MM.1S (cell line): ENCODE data around the gene ANO10.

Source experiments
- DNase-seq: peaks from one replicate; pipeline ENCODE4 v3.0.0-alpha.2; 2015
- H2AFZ ChIP-seq: fragments of 300-600 bp; sonication (generic); 2 replicates; pipeline ENCODE4 v1.6.0; 2016; ENCODE audit warnings: antibody characterized with exemption, low read length
- H3F3A ChIP-seq: fragments of 300-600 bp; sonication (generic); 2 replicates; pipeline ENCODE4 v1.6.1; 2016; ENCODE audit warnings: mild to moderate bottlenecking, antibody characterized with exemption, low read length, moderate library complexity, mixed read lengths; ENCODE audit not compliant: insufficient read depth
- H3K27ac ChIP-seq: fragments of 300-600 bp; sonication (generic); 2 replicates; pipeline ENCODE4 v1.5.1; 2016; ENCODE audit warnings: mild to moderate bottlenecking, low read length
- H3K27me3 ChIP-seq: fragments of 300-600 bp; sonication (generic); replicated peaks from 2 replicates; pipeline ENCODE4 v1.6.0; 2016; ENCODE audit warnings: low read length; ENCODE audit not compliant: insufficient read depth
- H3K36me3 ChIP-seq: fragments of 300-600 bp; sonication (generic); replicated peaks from 2 replicates; pipeline ENCODE4 v1.6.1; 2016; ENCODE audit warnings: mild to moderate bottlenecking, low read length, mixed read lengths; ENCODE audit not compliant: insufficient read depth
- H3K4me1 ChIP-seq: fragments of 300-600 bp; sonication (generic); 2 replicates; pipeline ENCODE4 v1.6.1; 2016; ENCODE audit warnings: low read length, mixed read lengths
- H3K4me2 ChIP-seq: fragments of 300-600 bp; sonication (generic); 2 replicates; pipeline ENCODE4 v1.6.0; 2016; ENCODE audit warnings: low read depth, low read length
- H3K4me3 ChIP-seq: fragments of 300-600 bp; sonication (generic); 2 replicates; pipeline ENCODE4 v1.5.1; 2016; ENCODE audit warnings: low read length, mixed read lengths
- H3K79me2 ChIP-seq: fragments of 300-600 bp; sonication (generic); 2 replicates; pipeline ENCODE4 v1.6.1; 2016; ENCODE audit warnings: mixed run types, low read length, mixed read lengths
- H3K9ac ChIP-seq: fragments of 300-600 bp; sonication (generic); 2 replicates; pipeline ENCODE4 v1.6.1; 2016; ENCODE audit warnings: low read length, mixed read lengths
- H3K9me2 ChIP-seq: fragments of 300-600 bp; sonication (generic); replicated peaks from 2 replicates; pipeline ENCODE4 v1.6.1; 2016; ENCODE audit warnings: mild to moderate bottlenecking, low read length, mixed read lengths; ENCODE audit not compliant: insufficient read depth
- H3K9me3 ChIP-seq: fragments of 300-600 bp; sonication (generic); replicated peaks from 2 replicates; pipeline ENCODE4 v1.6.1; 2016; ENCODE audit warnings: mild to moderate bottlenecking, low read length, mixed read lengths; ENCODE audit not compliant: insufficient read depth
- H4K20me1 ChIP-seq: fragments of 300-600 bp; sonication (generic); 2 replicates; pipeline ENCODE4 v1.6.1; 2016; ENCODE audit warnings: mild to moderate bottlenecking, low read length, moderate library complexity, mixed read lengths; ENCODE audit not compliant: insufficient read depth
- EZH2 ChIP-seq: fragments of 300-600 bp; sonication (generic); optimal IDR thresholded peaks from 2 replicates; pipeline ENCODE3; 2017; ENCODE audit warnings: low read depth, mild to moderate bottlenecking, antibody characterized with exemption, low read length, mixed read lengths
- EZH2phosphoT487 ChIP-seq: fragments of 300-600 bp; sonication (generic); IDR thresholded peaks from 2 replicates; pipeline ENCODE4 v1.6.1; 2018; ENCODE audit warnings: antibody characterized with exemption, low read length
- TF ChIP-seq, protein P1 (sequence below): fragments of 300-600 bp; sonication (generic); IDR thresholded peaks from 2 replicates; pipeline ENCODE4 v1.5.1; 2016; ENCODE audit warnings: antibody characterized with exemption, low read length, mixed read lengths

ANO10 gene

DNA sequence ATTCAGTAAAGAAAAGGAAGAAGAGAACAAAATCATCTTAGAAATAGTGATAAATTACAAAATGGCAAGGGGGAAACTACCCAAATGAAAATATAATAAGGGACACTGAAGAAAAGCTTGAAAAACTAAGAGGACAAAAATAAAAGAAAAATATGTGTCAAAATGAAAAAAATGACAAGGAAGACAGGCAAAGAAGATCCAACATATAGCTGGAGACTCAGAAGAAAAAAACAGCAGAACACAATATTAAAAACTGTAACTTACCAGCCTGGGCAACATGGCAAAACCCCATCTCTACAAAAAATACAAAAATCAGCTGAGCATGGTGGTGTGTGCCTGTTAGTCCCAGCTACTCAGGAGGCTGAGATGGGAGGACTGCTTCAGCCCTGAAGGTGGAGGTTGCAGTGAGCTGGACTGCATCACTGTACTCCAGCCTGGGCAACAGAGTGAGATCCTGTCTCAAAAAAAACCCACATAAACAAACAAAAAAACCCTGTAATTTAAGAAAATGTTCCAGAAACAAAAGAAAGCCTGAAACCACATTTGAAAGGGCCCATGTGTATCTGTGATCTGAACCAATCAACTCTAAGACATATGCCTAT, 93.2 kb downstream of the ANO10 start:
- H3K9me2 ChIP-seq = no peaks in the 10 kb centered on the region
- H3K27me3 ChIP-seq = no peaks in the 10 kb centered on the region
- no peak for DNase-seq
- H3K79me2 ChIP-seq = no peaks in the 10 kb centered on the region
- H3K4me2 ChIP-seq = no peak overlapping the region
- H3K9ac ChIP-seq = no peak overlapping the region
- no peaks in the 10 kb centered on the region for H3F3A ChIP-seq
- no peak overlapping the region for H3K4me3 ChIP-seq
- no peak overlapping the region for H2AFZ ChIP-seq
- no peaks in the 10 kb centered on the region for H3K9me3 ChIP-seq
- peaks cover 4% of the 10 kb centered on the region; the same call in 1 of the 2 replicates for H3K4me1 ChIP-seq
- H3K27ac ChIP-seq = no peak overlapping the region
- TF ChIP-seq EZH2phosphoT487 = no peak
- no peaks in the 10 kb centered on the region for H3K36me3 ChIP-seq
- H4K20me1 ChIP-seq = no peaks in the 10 kb centered on the region

DNA sequence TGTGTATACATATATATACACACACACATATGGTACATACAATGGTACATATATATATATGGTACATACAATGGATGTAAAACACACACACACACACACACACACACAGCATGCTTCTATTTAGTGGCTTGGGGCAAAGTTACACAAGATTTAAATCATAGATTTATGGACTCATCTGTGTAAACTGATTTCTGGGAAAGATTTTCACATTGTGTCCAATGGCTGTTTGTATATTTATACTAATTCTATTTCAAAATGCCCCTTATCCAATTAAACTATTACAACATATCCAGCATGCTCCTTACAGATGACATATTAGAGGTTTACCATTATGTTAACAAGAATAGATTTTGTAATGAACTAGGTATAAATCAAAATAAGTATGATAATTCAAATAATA, 94.9 kb downstream of the ANO10 start:
- no peaks in the 10 kb centered on the region for H4K20me1 ChIP-seq
- H3K9me3 ChIP-seq = no peaks in the 10 kb centered on the region
- no peaks in the 10 kb centered on the region for H3K4me1 ChIP-seq
- no peaks in the 10 kb centered on the region for H3F3A ChIP-seq
- H2AFZ ChIP-seq = no peak overlapping the region
- no peaks in the 10 kb centered on the region for H3K9me2 ChIP-seq
- no peak overlapping the region for H3K4me2 ChIP-seq
- no peak overlapping the region for H3K4me3 ChIP-seq
- no peak for DNase-seq
- TF ChIP-seq, protein P1, sequence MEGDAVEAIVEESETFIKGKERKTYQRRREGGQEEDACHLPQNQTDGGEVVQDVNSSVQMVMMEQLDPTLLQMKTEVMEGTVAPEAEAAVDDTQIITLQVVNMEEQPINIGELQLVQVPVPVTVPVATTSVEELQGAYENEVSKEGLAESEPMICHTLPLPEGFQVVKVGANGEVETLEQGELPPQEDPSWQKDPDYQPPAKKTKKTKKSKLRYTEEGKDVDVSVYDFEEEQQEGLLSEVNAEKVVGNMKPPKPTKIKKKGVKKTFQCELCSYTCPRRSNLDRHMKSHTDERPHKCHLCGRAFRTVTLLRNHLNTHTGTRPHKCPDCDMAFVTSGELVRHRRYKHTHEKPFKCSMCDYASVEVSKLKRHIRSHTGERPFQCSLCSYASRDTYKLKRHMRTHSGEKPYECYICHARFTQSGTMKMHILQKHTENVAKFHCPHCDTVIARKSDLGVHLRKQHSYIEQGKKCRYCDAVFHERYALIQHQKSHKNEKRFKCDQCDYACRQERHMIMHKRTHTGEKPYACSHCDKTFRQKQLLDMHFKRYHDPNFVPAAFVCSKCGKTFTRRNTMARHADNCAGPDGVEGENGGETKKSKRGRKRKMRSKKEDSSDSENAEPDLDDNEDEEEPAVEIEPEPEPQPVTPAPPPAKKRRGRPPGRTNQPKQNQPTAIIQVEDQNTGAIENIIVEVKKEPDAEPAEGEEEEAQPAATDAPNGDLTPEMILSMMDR = no peak
- H3K27ac ChIP-seq = no peak overlapping the region
- H3K9ac ChIP-seq = no peak overlapping the region
- H3K27me3 ChIP-seq = no peaks in the 10 kb centered on the region
- no peaks in the 10 kb centered on the region for H3K36me3 ChIP-seq
- no peaks in the 10 kb centered on the region for H3K79me2 ChIP-seq

DNA sequence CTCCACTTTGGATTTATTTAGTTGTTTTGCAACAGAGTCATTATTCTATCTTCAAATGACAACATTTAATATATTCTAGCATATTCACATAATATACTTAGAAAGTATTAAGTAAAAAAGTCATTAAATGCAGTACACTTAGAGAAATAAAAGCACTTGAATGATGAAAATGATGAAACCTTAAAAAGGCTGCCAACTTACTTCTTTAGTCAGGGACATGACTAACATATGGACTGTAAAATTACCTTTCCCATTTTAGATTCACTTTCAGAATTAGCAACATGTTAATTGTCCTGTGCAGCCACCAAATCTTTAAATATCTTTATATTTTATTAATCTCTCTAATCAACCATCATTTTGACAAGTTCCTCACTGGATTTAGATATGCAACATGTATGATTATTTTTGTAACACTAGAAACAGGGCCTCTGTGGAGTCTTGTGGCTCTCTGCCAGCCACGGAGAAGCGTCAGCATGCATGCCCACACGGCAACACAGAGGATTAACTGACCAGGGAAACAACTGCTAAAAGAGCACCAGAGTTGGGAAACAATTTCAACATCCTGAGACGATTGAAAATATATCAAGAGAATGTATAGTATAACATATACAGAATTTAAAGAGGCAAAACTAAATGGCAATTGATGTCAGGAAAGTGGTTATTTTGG, 95.7 kb downstream of the ANO10 start:
- no peak overlapping the region for H3K27ac ChIP-seq
- H3F3A ChIP-seq = no peaks in the 10 kb centered on the region
- H3K79me2 ChIP-seq = no peaks in the 10 kb centered on the region
- no peak overlapping the region for H3K4me2 ChIP-seq
- H3K9me3 ChIP-seq = no peaks in the 10 kb centered on the region
- H3K9ac ChIP-seq = no peak overlapping the region
- DNase-seq = no peak
- no peak overlapping the region for H2AFZ ChIP-seq
- no peaks in the 10 kb centered on the region for H3K27me3 ChIP-seq
- no peak overlapping the region for H3K4me3 ChIP-seq
- no peaks in the 10 kb centered on the region for H3K9me2 ChIP-seq
- H4K20me1 ChIP-seq = no peaks in the 10 kb centered on the region
- no peaks in the 10 kb centered on the region for H3K4me1 ChIP-seq
- no peaks in the 10 kb centered on the region for H3K36me3 ChIP-seq
- TF ChIP-seq EZH2phosphoT487 (no peak), EZH2 (no peak)
- TF ChIP-seq, protein P1 = no peak

DNA sequence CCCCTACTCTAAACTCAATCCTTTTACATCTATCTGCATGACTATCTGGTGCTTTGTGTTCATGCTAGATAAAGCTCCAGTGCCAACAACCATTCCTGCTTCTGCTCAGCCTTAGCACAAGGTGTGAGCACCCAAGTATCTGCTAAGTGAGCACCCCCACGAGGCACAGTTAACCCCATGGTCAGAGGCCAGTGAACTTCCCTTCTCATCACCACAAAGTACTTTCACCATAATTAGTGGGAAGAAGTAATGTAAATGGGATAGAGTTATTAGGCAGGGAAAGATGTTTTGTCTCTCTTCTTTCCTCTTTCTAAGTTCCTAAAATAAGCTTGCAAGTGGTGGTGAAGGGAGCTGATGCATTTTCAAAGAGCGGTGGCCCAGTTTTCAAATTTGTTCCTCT, 96.4 kb downstream of the ANO10 start:
- no peaks in the 10 kb centered on the region for H3K9me3 ChIP-seq
- H3K4me2 ChIP-seq = no peak overlapping the region
- no peak overlapping the region for H3K27ac ChIP-seq
- no peak overlapping the region for H3K4me3 ChIP-seq
- H3K9me2 ChIP-seq = no peaks in the 10 kb centered on the region
- H3F3A ChIP-seq = no peaks in the 10 kb centered on the region
- TF ChIP-seq EZH2 = no peak
- TF ChIP-seq, protein P1 = no peak
- no peak for TF ChIP-seq EZH2phosphoT487
- no peaks in the 10 kb centered on the region for H3K4me1 ChIP-seq
- H3K36me3 ChIP-seq = no peaks in the 10 kb centered on the region
- H3K27me3 ChIP-seq = no peaks in the 10 kb centered on the region
- no peak overlapping the region for H3K9ac ChIP-seq
- H2AFZ ChIP-seq = no peak overlapping the region
- no peak for DNase-seq
- H4K20me1 ChIP-seq = no peaks in the 10 kb centered on the region
- H3K79me2 ChIP-seq = no peaks in the 10 kb centered on the region
